AG10803 (cell line): Measurements from ENCODE around the gene LAPTM5.

Experiments used
- DNase-seq: peaks from one replicate; pipeline ENCODE4 v3.0.0; 2010; ENCODE audit warnings: low read depth
- H3K4me3 ChIP-seq: 2 replicates; pipeline ENCODE4 v1.5.1; 2011; ENCODE audit warnings: mild to moderate bottlenecking, low read length, control low read depth
- CTCF ChIP-seq: conservative IDR thresholded peaks from 2 replicates; pipeline ENCODE4 v1.5.1; 2011; ENCODE audit warnings: mild to moderate bottlenecking, low read length, control low read depth, inconsistent platforms

Gene LAPTM5

GRCh38 chr1:30758121-30758688, 631 bp upstream of the LAPTM5 start:
- H3K4me3 ChIP-seq = no peak overlapping the region
- no peak for TF ChIP-seq CTCF
- DNase-seq = no peak

- TF ChIP-seq CTCF = no peak
- DNase-seq = peak; percentile 92
- no peak overlapping the region for H3K4me3 ChIP-seq
These were observed 826 bp downstream of the LAPTM5 start for GRCh38 chr1:30756545-30757351.

GRCh38 chr1:30756206-30756544, 1.4 kb downstream of the LAPTM5 start:
- DNase-seq = no peak
- no peak for TF ChIP-seq CTCF
- H3K4me3 ChIP-seq = no peak overlapping the region

- DNase-seq = no peak
- H3K4me3 ChIP-seq = no peak overlapping the region
These were observed 1.8 kb downstream of the LAPTM5 start for GRCh38 chr1:30755746-30756145.

GRCh38 chr1:30755334-30755733, 2.2 kb downstream of the LAPTM5 start:
- TF ChIP-seq CTCF = no peak
- no peak for DNase-seq

More at GRCh38 chr1:30755746-30756145, 1.8 kb downstream of the LAPTM5 start:
- no peak for TF ChIP-seq CTCF

GRCh38 chr1:30754684-30755171, 2.8 kb downstream of the LAPTM5 start:
- no peak for DNase-seq
- no peak for TF ChIP-seq CTCF
- H3K4me3 ChIP-seq = no peak overlapping the region

More at GRCh38 chr1:30755334-30755733, 2.2 kb downstream of the LAPTM5 start:
- H3K4me3 ChIP-seq = no peak overlapping the region

- no peak overlapping the region for H3K4me3 ChIP-seq
- no peak for TF ChIP-seq CTCF
- no peak for DNase-seq
These were observed 3.9 kb downstream of the LAPTM5 start for GRCh38 chr1:30753660-30754123.
